ENCODE results near the gene RXRA. TPM values are rescaled to one million over a fixed set of nuclear protein-coding genes. Genes with fewer than 3 reads are reported as not detected.
A peak's percentile ranks its signal among the peaks of the same experiment; 100 is the strongest.

Gene RXRA
- total RNA-seq, 2 donors from 2014 or later: 45.4 to 58.1 TPM

- Histone ChIP-seq H3K36me3 (peaks cover 13% of the 10 kb centered on the region), H3K9me3 (no peaks in the 10 kb centered on the region), H3K4me3 (peak overlapping the region; percentile 44), H3K4me1 (ENCODE audit: control insufficient read depth in 1 of 2, low read depth in 2 of 2) (peaks cover 23 to 44% of the 10 kb centered on the region in 2 donors), H3K27me3 (replicated peaks; ENCODE audit: insufficient read depth) (no peaks in the 10 kb centered on the region), H3K27ac (peak overlapping the region in 1 of 2 donors; percentile 40)
- TF ChIP-seq CTCF (IDR thresholded peaks at IDR 0.05): no peak
- peak; percentile 31 for DNase-seq (ENCODE audit: low spot score)
- no peak for ATAC-seq (ENCODE audit: insufficient number of reproducible peaks, low FRiP score, low read depth)
Measured at GRCh38 chr9:134413890-134414623, 87.8 kb downstream of the RXRA start.

GRCh38 chr9:134414900-134415425 is 88.7 kb downstream of the RXRA start:
- ATAC-seq (ENCODE audit: insufficient number of reproducible peaks, low FRiP score, low read depth): no peak
- H3K27me3 ChIP-seq (replicated peaks; ENCODE audit: insufficient read depth): no peaks in the 10 kb centered on the region
- H3K36me3 ChIP-seq: peaks cover 14% of the 10 kb centered on the region
- no peak for DNase-seq (ENCODE audit: low spot score)
- peaks cover 23 to 44% of the 10 kb centered on the region in 2 donors for H3K4me1 ChIP-seq (ENCODE audit: control insufficient read depth in 1 of 2, low read depth in 2 of 2)
- no peak for TF ChIP-seq CTCF (IDR thresholded peaks at IDR 0.05)
- H3K4me3 ChIP-seq: no peak overlapping the region
- H3K9me3 ChIP-seq: no peaks in the 10 kb centered on the region
- H3K27ac ChIP-seq: no peak overlapping the region

- Histone ChIP-seq H3K4me1 (ENCODE audit: control insufficient read depth in 1 of 2, low read depth in 2 of 2) (peaks cover 18 to 34% of the 10 kb centered on the region in 2 donors), H3K9me3 (no peaks in the 10 kb centered on the region), H3K27me3 (replicated peaks; ENCODE audit: insufficient read depth) (no peaks in the 10 kb centered on the region), H3K4me3 (no peak overlapping the region), H3K27ac (no peak overlapping the region), H3K36me3 (peaks cover 28% of the 10 kb centered on the region)
- no peak for TF ChIP-seq CTCF (IDR thresholded peaks at IDR 0.05)
- DNase-seq (ENCODE audit: low spot score) (no peak), ATAC-seq (ENCODE audit: insufficient number of reproducible peaks, low FRiP score, low read depth) (no peak)
Measured at GRCh38 chr9:134416385-134417015, 90.2 kb downstream of the RXRA start.

GRCh38 chr9:134418354-134418753 is 92.1 kb downstream of the RXRA start:
- no peak for TF ChIP-seq CTCF (IDR thresholded peaks at IDR 0.05)
- no peak overlapping the region for H3K4me3 ChIP-seq
- H3K27ac ChIP-seq: no peak overlapping the region
- no peaks in the 10 kb centered on the region for H3K27me3 ChIP-seq (replicated peaks; ENCODE audit: insufficient read depth)
- DNase-seq (ENCODE audit: low spot score) (no peak), ATAC-seq (ENCODE audit: insufficient number of reproducible peaks, low FRiP score, low read depth) (no peak)
- peaks cover 33% of the 10 kb centered on the region for H3K36me3 ChIP-seq
- H3K9me3 ChIP-seq: no peaks in the 10 kb centered on the region
- peaks cover 8 to 15% of the 10 kb centered on the region in 2 donors for H3K4me1 ChIP-seq (ENCODE audit: control insufficient read depth in 1 of 2, low read depth in 2 of 2)

- peaks cover 38% of the 10 kb centered on the region for H3K36me3 ChIP-seq
- H3K27me3 ChIP-seq (replicated peaks; ENCODE audit: insufficient read depth): no peaks in the 10 kb centered on the region
- no peak for DNase-seq (ENCODE audit: low spot score)
- H3K27ac ChIP-seq: no peak overlapping the region
- no peaks in the 10 kb centered on the region for H3K9me3 ChIP-seq
- H3K4me1 ChIP-seq (ENCODE audit: control insufficient read depth in 1 of 2, low read depth in 2 of 2): peaks cover 6 to 9% of the 10 kb centered on the region in 2 donors
- no peak for TF ChIP-seq CTCF (IDR thresholded peaks at IDR 0.05)
- no peak overlapping the region for H3K4me3 ChIP-seq
- no peak for ATAC-seq (ENCODE audit: insufficient number of reproducible peaks, low FRiP score, low read depth)
Measured at GRCh38 chr9:134419000-134419683, 92.9 kb downstream of the RXRA start.

Measured in thoracic aorta (tissue), 2 donors.